HUES64 (cell line): Measurements from ENCODE around the gene AKAP5.

Source experiments
- H3K27ac ChIP-seq: 2 replicates; pipeline ENCODE4 v1.7.0; 2013; ENCODE audit warnings: low read depth, low read length, inconsistent platforms
- H3K27me3 ChIP-seq: 2 replicates; pipeline ENCODE4 v1.6.1; 2013; ENCODE audit warnings: mild to moderate bottlenecking, low read length; ENCODE audit not compliant: insufficient read depth
- H3K36me3 ChIP-seq: 2 replicates; pipeline ENCODE4 v1.6.1; 2013; ENCODE audit warnings: mild to moderate bottlenecking, low read length; ENCODE audit not compliant: insufficient read depth
- H3K4me1 ChIP-seq: 2 replicates; pipeline ENCODE4 v1.6.1; 2013; ENCODE audit warnings: mild to moderate bottlenecking, low read length, moderate library complexity; ENCODE audit not compliant: insufficient read depth
- H3K4me3 ChIP-seq: 2 replicates; pipeline ENCODE4 v1.5.1; 2013; ENCODE audit warnings: mild to moderate bottlenecking, low read length, moderate library complexity
- H3K9ac ChIP-seq: 2 replicates; pipeline ENCODE4 v1.6.1; 2013; ENCODE audit warnings: mild to moderate bottlenecking, low read depth, low read length
- H3K9me3 ChIP-seq: 2 replicates; pipeline ENCODE4 v1.6.1; 2013; ENCODE audit warnings: low read depth, low read length; ENCODE audit not compliant: insufficient read depth
- WGBS: fragments of 150-250, 120-280 bp; methylation state at CpG from one replicate; pipeline ENCODE4 v1.1.7; 2013; ENCODE audit warnings: missing lambda C conversion rate; 5-methylcytosine and 5-hydroxymethylcytosine counted together

AKAP5 gene

GRCh38 chr14:64438181-64438841 lies 27.0 kb upstream of the AKAP5 start:
- Histone ChIP-seq H3K27ac (no peak overlapping the region), H3K36me3 (peaks cover 94% of the 10 kb centered on the region), H3K9me3 (no peaks in the 10 kb centered on the region), H3K27me3 (no peaks in the 10 kb centered on the region), H3K4me1 (no peaks in the 10 kb centered on the region), H3K9ac (no peak overlapping the region), H3K4me3 (no peak overlapping the region)
- WGBS = 99% methylated on average over 3 of the region's 3 CpGs

- H3K9ac ChIP-seq = no peak overlapping the region
- H3K27me3 ChIP-seq = no peaks in the 10 kb centered on the region
- WGBS = 95% methylated on average over 6 of the region's 6 CpGs
- H3K4me3 ChIP-seq = no peak overlapping the region
- H3K4me1 ChIP-seq = no peaks in the 10 kb centered on the region
- peaks cover 94% of the 10 kb centered on the region for H3K36me3 ChIP-seq
- H3K27ac ChIP-seq = no peak overlapping the region
- no peaks in the 10 kb centered on the region for H3K9me3 ChIP-seq
These were observed 26.2 kb upstream of the AKAP5 start for GRCh38 chr14:64439141-64439540.

- Histone ChIP-seq H3K36me3 (peaks cover 96% of the 10 kb centered on the region), H3K4me3 (no peak overlapping the region), H3K4me1 (peaks cover 2% of the 10 kb centered on the region; the same call in 1 of the 2 replicates), H3K9me3 (no peaks in the 10 kb centered on the region), H3K27me3 (no peaks in the 10 kb centered on the region), H3K27ac (no peak overlapping the region), H3K9ac (no peak overlapping the region)
- WGBS = 98% methylated on average over 3 of the region's 3 CpGs
These were observed 24.8 kb upstream of the AKAP5 start for GRCh38 chr14:64440494-64440893.

DNA sequence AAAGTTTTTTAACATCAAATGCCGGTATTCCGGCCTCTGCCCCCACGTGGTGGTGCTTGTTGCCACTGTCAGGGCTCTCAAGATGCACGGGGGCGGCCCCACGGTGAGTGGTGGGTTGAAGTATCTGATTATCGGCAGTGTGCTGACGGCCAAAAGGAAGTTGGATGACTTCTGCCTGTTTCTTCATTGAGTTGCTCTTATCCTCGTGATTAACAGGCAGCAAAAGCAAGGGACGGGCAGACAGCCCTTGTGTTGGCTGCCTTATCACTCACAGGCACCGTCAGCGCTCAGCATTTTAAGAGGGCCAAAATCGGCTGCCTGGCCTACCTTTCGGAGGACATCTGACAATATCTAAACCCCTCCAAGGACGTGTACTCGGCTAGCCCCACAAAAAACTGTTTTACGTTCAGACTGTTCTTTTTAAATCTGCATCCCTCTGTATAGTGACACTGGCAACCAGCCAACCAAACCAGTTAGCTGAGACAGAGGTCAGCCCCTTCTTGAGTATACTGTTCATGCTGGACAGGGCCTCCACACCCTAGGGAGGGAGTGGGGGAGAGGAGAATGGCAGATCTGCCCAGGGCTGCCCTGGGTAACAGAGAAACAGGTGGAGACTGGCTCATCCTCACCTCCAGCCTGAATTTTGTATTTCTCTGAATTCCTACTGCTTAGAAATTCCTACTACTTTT lies 22.9 kb upstream of the AKAP5 start:
- Histone ChIP-seq H3K4me1 (peaks cover 4% of the 10 kb centered on the region; the same call in 1 of the 2 replicates), H3K27ac (no peak overlapping the region), H3K9ac (no peak overlapping the region), H3K4me3 (no peak overlapping the region), H3K9me3 (no peaks in the 10 kb centered on the region), H3K27me3 (no peaks in the 10 kb centered on the region), H3K36me3 (peaks cover 96% of the 10 kb centered on the region)
- 96% methylated on average over 17 of the region's 17 CpGs for whole genome bisulfite sequencing

DNA sequence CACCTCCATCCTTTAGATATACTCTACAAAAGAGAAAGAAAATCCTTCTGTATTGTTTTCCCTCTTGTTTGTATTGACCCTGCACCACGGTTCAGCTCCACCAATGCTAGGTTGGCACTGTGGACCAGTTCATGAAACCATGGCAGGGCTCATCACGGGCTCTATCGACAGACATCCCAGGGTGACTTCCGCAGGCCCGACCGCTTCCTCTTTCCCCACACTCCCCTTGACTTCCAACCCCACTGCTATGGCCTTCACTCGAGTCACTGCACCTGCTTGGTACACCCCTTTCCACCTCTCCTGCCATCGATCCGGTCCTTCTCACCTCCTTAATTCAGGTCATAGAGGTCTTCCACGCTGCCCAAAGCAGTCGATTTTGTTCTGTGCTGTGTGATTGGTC lies 21.2 kb upstream of the AKAP5 start:
- Histone ChIP-seq H3K36me3 (peaks cover 94% of the 10 kb centered on the region), H3K9me3 (no peaks in the 10 kb centered on the region), H3K27ac (no peak overlapping the region), H3K4me1 (peaks cover 4% of the 10 kb centered on the region; the same call in 1 of the 2 replicates), H3K4me3 (no peak overlapping the region), H3K9ac (no peak overlapping the region), H3K27me3 (no peaks in the 10 kb centered on the region)
- 95% methylated on average over 11 of the region's 11 CpGs for WGBS

- H3K27ac ChIP-seq = no peak overlapping the region; the same call in 1 of the 2 replicates
- H3K36me3 ChIP-seq = peaks cover 94% of the 10 kb centered on the region
- no peak overlapping the region for H3K4me3 ChIP-seq
- H3K27me3 ChIP-seq = no peaks in the 10 kb centered on the region
- no peaks in the 10 kb centered on the region for H3K9me3 ChIP-seq
- peak overlapping the region; percentile 8; the same call in 1 of the 2 replicates for H3K9ac ChIP-seq
- peaks cover 4% of the 10 kb centered on the region; the same call in 1 of the 2 replicates for H3K4me1 ChIP-seq
- WGBS = 88% methylated on average over 6 of the region's 7 CpGs
These were observed 20.1 kb upstream of the AKAP5 start for GRCh38 chr14:64444984-64445845.

GRCh38 chr14:64447876-64448670 lies 17.2 kb upstream of the AKAP5 start:
- Histone ChIP-seq H3K9ac (no peak overlapping the region), H3K9me3 (no peaks in the 10 kb centered on the region), H3K27ac (no peak overlapping the region), H3K4me1 (peaks cover 4% of the 10 kb centered on the region; the same call in 1 of the 2 replicates), H3K4me3 (no peak overlapping the region), H3K27me3 (no peaks in the 10 kb centered on the region), H3K36me3 (peaks cover 96% of the 10 kb centered on the region)
- 94% methylated on average over 5 of the region's 5 CpGs for WGBS

DNA sequence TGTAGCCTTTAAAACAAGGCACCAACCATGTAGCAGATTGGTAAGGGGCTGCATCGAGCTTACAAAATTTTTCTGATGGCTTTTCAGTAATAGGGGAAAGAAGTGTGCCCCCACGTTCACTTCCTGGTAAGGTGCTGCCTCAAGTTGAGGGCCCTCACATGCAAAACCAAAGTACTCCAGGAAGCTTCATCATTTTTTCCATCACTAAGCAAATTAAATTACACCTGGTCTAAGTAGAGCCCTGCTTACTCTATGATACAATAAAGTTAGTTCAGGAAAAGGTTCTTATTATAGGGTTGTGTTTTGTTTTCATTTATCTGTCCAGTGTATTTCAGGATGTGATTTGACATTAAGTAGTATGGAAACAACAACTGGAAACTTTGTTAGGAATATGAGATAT lies 15.0 kb upstream of the AKAP5 start:
- Histone ChIP-seq H3K9me3 (no peaks in the 10 kb centered on the region), H3K9ac (no peak overlapping the region), H3K27ac (no peak overlapping the region), H3K4me3 (no peak overlapping the region), H3K36me3 (peaks cover 96% of the 10 kb centered on the region), H3K27me3 (no peaks in the 10 kb centered on the region), H3K4me1 (peaks cover 4% of the 10 kb centered on the region; the same call in 1 of the 2 replicates)
- 98% methylated on average over 2 of the region's 2 CpGs for WGBS

DNA sequence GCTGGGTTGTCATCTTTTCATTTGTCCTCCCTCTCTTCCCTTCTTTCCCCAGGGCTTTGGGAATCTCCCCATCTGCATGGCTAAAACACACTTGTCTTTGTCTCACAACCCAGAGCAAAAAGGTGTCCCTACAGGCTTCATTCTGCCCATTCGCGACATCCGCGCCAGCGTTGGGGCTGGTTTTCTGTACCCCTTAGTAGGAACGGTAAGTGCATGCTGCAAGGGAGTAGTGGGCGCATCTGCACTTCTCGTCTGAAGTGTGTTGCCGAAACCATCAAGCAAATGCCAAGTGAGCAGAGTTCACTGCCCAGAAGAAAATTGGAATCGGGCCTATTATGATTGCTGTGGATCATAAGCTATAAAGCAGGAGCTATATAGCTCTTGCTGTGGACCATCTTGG lies 10.6 kb upstream of the AKAP5 start:
- peaks cover 95% of the 10 kb centered on the region for H3K36me3 ChIP-seq
- no peak overlapping the region for H3K4me3 ChIP-seq
- H3K9ac ChIP-seq = no peak overlapping the region
- no peaks in the 10 kb centered on the region for H3K9me3 ChIP-seq
- H3K4me1 ChIP-seq = no peaks in the 10 kb centered on the region
- no peak overlapping the region for H3K27ac ChIP-seq
- WGBS = 97% methylated on average over 10 of the region's 10 CpGs
- H3K27me3 ChIP-seq = no peaks in the 10 kb centered on the region

DNA sequence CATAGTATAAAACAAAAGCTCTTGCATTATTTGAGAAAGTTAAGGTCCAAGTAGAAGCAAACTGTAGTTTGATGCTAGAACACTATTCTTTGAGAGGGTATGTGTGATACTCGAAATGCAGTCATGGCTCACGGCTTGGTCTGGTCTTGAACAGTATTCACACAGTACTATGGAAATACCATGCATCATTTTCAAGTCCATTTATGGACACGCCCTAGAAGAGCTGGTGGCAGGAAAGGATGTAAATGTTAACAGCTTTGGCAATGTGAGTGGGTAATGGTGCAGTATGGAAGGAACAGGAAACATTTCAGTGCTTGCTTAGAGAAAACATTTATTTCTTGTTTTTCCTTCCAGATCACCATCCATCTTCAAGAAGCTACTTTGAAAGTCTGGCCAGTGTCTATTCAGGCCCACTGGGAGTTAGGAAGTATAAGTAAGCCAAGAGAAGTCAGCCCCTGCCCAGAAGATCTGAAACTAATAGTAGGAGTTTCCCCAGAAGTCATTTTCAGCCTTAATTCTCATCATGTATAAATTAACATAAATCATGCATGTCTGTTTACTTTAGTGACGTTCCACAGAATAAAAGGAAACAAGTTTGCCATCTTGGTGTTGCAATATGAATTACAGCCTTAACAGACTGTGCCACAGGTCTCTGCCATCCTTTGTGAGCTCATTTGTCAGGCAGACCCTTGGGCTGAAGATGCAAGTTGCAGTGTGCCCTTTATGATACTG lies 5.7 kb upstream of the AKAP5 start:
- peaks cover 57% of the 10 kb centered on the region for H3K36me3 ChIP-seq
- peaks cover 2% of the 10 kb centered on the region; the same call in 1 of the 2 replicates for H3K27me3 ChIP-seq

More for the DNA sequence above, 5.7 kb upstream of the AKAP5 start:
- Histone ChIP-seq H3K9ac (no peak overlapping the region), H3K4me1 (peaks cover 3% of the 10 kb centered on the region; the same call in 1 of the 2 replicates), H3K27ac (no peak overlapping the region), H3K9me3 (no peaks in the 10 kb centered on the region), H3K4me3 (no peak overlapping the region)
- 94% methylated on average over 4 of the region's 4 CpGs for WGBS
